ENCODE measurements around the gene GOT1. TPM values are rescaled to one million over a fixed set of nuclear protein-coding genes. Genes with fewer than 3 reads are reported as not detected.

The GOT1 gene
- total RNA-seq, 1 experiment from 2014 or later, result 51.6 TPM

GRCh38 chr10:99368646-99369045 is 61.8 kb downstream of the GOT1 start:
- intact Hi-C loops (cut with micrococcal nuclease; ENCODE audit: unreplicated experiment), result no loop called here
- no peaks in the 10 kb centered on the region for H3K36me3 ChIP-seq (ENCODE audit: control insufficient read depth, insufficient read depth, low read length)
- BruUV-seq (replicated peaks), result no TSS peak
- ATAC-seq (no peak), DNase-seq (ENCODE audit: low read depth, low spot score) (no peak)
- in situ Hi-C loops (cut with HindIII; ENCODE audit: low pct_unique_long_range_greater_than_20kb, low sequenced_read_pairs), result no loop called here
- TF ChIP-seq SIN3A (IDR thresholded peaks at IDR 0.05; ENCODE audit: borderline replicate concordance, insufficient read depth, low read depth, low read length), result no peak
- no peak for TF ChIP-seq TCF7L2 (IDR thresholded peaks at IDR 0.05; ENCODE audit: low read depth, low read length)
- no peaks in the 10 kb centered on the region for H3K27me3 ChIP-seq (ENCODE audit: control insufficient read depth, insufficient read depth, low read length)
- H3K9me3 ChIP-seq (ENCODE audit: control insufficient read depth, insufficient read depth, low read depth, low read length), result no peaks in the 10 kb centered on the region
- ChIA-PET POLR2A (no interaction called here), CTCF (no interaction called here)
- H3K27ac ChIP-seq (ENCODE audit: low read length), result no peak overlapping the region
- no peaks in the 10 kb centered on the region; the same call in 1 of the 2 replicates for H3K4me1 ChIP-seq (ENCODE audit: control insufficient read depth, insufficient read depth, low read length)
- H3K4me3 ChIP-seq (ENCODE audit: low read depth in 2 of 2, low read length in 2 of 2), result no peak overlapping the region

GRCh38 chr10:99366666-99367065 is 63.8 kb downstream of the GOT1 start:
- no peak overlapping the region for H3K4me3 ChIP-seq (ENCODE audit: low read depth in 2 of 2, low read length in 2 of 2)
- ChIA-PET POLR2A (no interaction called here), CTCF (no interaction called here)
- no peaks in the 10 kb centered on the region for H3K36me3 ChIP-seq (ENCODE audit: control insufficient read depth, insufficient read depth, low read length)
- no peaks in the 10 kb centered on the region for H3K9me3 ChIP-seq (ENCODE audit: control insufficient read depth, insufficient read depth, low read depth, low read length)
- no peak for TF ChIP-seq SIN3A (IDR thresholded peaks at IDR 0.05; ENCODE audit: borderline replicate concordance, insufficient read depth, low read depth, low read length)
- TF ChIP-seq TCF7L2 (IDR thresholded peaks at IDR 0.05; ENCODE audit: low read depth, low read length), result no peak
- no peak for TF ChIP-seq CTCF (IDR thresholded peaks at IDR 0.05)
- TF ChIP-seq POLR2AphosphoS5 (IDR thresholded peaks at IDR 0.05; ENCODE audit: low read depth, low read length), result no peak
- TF ChIP-seq REST (IDR thresholded peaks at IDR 0.05; ENCODE audit: insufficient read depth in 1 of 2, low read depth in 2 of 2, low read length in 1 of 2), result no peak
- intact Hi-C loops (cut with micrococcal nuclease; ENCODE audit: unreplicated experiment), result no loop called here
- no peak for ATAC-seq
- no peak overlapping the region for H3K27ac ChIP-seq (ENCODE audit: low read length)
- BruUV-seq (replicated peaks), result no TSS peak
- no peaks in the 10 kb centered on the region for H3K27me3 ChIP-seq (ENCODE audit: control insufficient read depth, insufficient read depth, low read length)
- no peaks in the 10 kb centered on the region; the same call in 1 of the 2 replicates for H3K4me1 ChIP-seq (ENCODE audit: control insufficient read depth, insufficient read depth, low read length)
- no peak for DNase-seq (ENCODE audit: low read depth, low spot score)
- in situ Hi-C loops (cut with HindIII; ENCODE audit: low pct_unique_long_range_greater_than_20kb, low sequenced_read_pairs), result no loop called here

GRCh38 chr10:99365736-99366135 is 64.7 kb downstream of the GOT1 start:
- in situ Hi-C loops (cut with HindIII; ENCODE audit: low pct_unique_long_range_greater_than_20kb, low sequenced_read_pairs) (no loop called here), intact Hi-C loops (cut with micrococcal nuclease; ENCODE audit: unreplicated experiment) (no loop called here)
- Histone ChIP-seq H3K27ac (ENCODE audit: low read length) (no peak overlapping the region), H3K36me3 (ENCODE audit: control insufficient read depth, insufficient read depth, low read length) (peaks cover 3% of the 10 kb centered on the region; the same call in 1 of the 2 replicates), H3K9me3 (ENCODE audit: control insufficient read depth, insufficient read depth, low read depth, low read length) (no peaks in the 10 kb centered on the region), H3K4me3 (ENCODE audit: low read depth in 2 of 2, low read length in 2 of 2) (no peak overlapping the region), H3K27me3 (ENCODE audit: control insufficient read depth, insufficient read depth, low read length) (no peaks in the 10 kb centered on the region), H3K4me1 (ENCODE audit: control insufficient read depth, insufficient read depth, low read length) (no peaks in the 10 kb centered on the region; the same call in 1 of the 2 replicates)
- POLR2A ChIA-PET, result no interaction called here
- ATAC-seq (no peak), DNase-seq (ENCODE audit: low read depth, low spot score) (no peak)
- CTCF ChIA-PET, result no interaction called here
- BruUV-seq (replicated peaks), result no TSS peak
- TF ChIP-seq REST (IDR thresholded peaks at IDR 0.05; ENCODE audit: insufficient read depth in 1 of 2, low read depth in 2 of 2, low read length in 1 of 2) (no peak), SIN3A (IDR thresholded peaks at IDR 0.05; ENCODE audit: borderline replicate concordance, insufficient read depth, low read depth, low read length) (no peak), TCF7L2 (IDR thresholded peaks at IDR 0.05; ENCODE audit: low read depth, low read length) (no peak), POLR2AphosphoS5 (IDR thresholded peaks at IDR 0.05; ENCODE audit: low read depth, low read length) (no peak), CTCF (IDR thresholded peaks at IDR 0.05) (no peak)
